Neural cell (in vitro differentiated cells): ENCODE data around the gene NCF4. TPM values are rescaled to one million over a fixed set of nuclear protein-coding genes. Genes with fewer than 3 reads are reported as not detected.

Experiments used
- H2AFZ ChIP-seq: fragments of 200-600, 300-800 bp; sonication (generic), shearing (Covaris generic); 2 replicates; pipeline ENCODE4 v1.6.0; 2014; ENCODE audit warnings: low read depth, mild to moderate bottlenecking, antibody characterized with exemption, low read length, moderate library complexity
- H3F3A ChIP-seq: fragments of 200-600 bp; shearing (Covaris generic); 2 replicates; pipeline ENCODE4 v1.6.1; 2016; ENCODE audit warnings: mild to moderate bottlenecking, moderate library complexity, mixed read lengths, antibody characterized with exemption, low read length; ENCODE audit not compliant: insufficient read depth, poor library complexity, severe bottlenecking
- H3K27ac ChIP-seq: fragments of 200-600, 300-800 bp; sonication (generic), shearing (Covaris generic); 2 replicates; pipeline ENCODE4 v1.5.1; 2014; ENCODE audit warnings: mild to moderate bottlenecking, low read length, moderate library complexity
- H3K27me3 ChIP-seq: fragments of 300-800, 200-600 bp; sonication (generic), shearing (Covaris generic); 2 replicates; pipeline ENCODE4 v1.6.0; 2014; ENCODE audit warnings: mild to moderate bottlenecking, low read depth, low read length, moderate library complexity; ENCODE audit not compliant: insufficient read depth
- H3K36me3 ChIP-seq: fragments of 300-800, 200-600 bp; sonication (generic), shearing (Covaris generic); 2 replicates; pipeline ENCODE4 v1.5.1; 2014; ENCODE audit warnings: mild to moderate bottlenecking, antibody characterized with exemption, low read length, moderate library complexity; ENCODE audit not compliant: insufficient read depth
- H3K4me2 ChIP-seq: fragments of 300-800, 200-600 bp; sonication (generic), shearing (Covaris generic); 2 replicates; pipeline ENCODE4 v1.6.0; 2014; ENCODE audit warnings: mild to moderate bottlenecking, low read length
- H3K4me3 ChIP-seq: fragments of 300-800, 200-600 bp; sonication (generic), shearing (Covaris generic); 2 replicates; pipeline ENCODE4 v1.5.1; 2014; ENCODE audit warnings: mild to moderate bottlenecking, low read length, moderate library complexity
- H3K79me2 ChIP-seq: fragments of 200-600 bp; shearing (Covaris generic); replicated peaks from 2 replicates; pipeline ENCODE4 v1.6.0; 2014; ENCODE audit warnings: mild to moderate bottlenecking, low read length, moderate library complexity; ENCODE audit not compliant: insufficient read depth
- H3K9ac ChIP-seq: fragments of 300-800, 200-600 bp; sonication (generic), shearing (Covaris generic); 2 replicates; pipeline ENCODE4 v1.6.1; 2016; ENCODE audit warnings: mild to moderate bottlenecking, low read length, mixed read lengths
- H3K9me2 ChIP-seq: fragments of 200-600 bp; shearing (Covaris generic); 2 replicates; pipeline ENCODE4 v1.6.1; 2016; ENCODE audit warnings: mild to moderate bottlenecking, low read length, mixed read lengths; ENCODE audit not compliant: insufficient read depth
- H3K9me3 ChIP-seq: fragments of 200-600, 300-800 bp; sonication (generic), shearing (Covaris generic); 2 replicates; pipeline ENCODE4 v1.6.1; 2016; ENCODE audit warnings: mild to moderate bottlenecking, mixed run types, low read length, moderate library complexity, mixed read lengths
- H4K20me1 ChIP-seq: fragments of 200-600 bp; shearing (Covaris generic); 2 replicates; pipeline ENCODE4 v1.6.1; 2016; ENCODE audit warnings: mild to moderate bottlenecking, mixed run types; ENCODE audit not compliant: insufficient read depth
- CTCF ChIP-seq: fragments of 450-650 bp; IDR thresholded peaks from 2 replicates; pipeline ENCODE4 v1.5.1; 2014; ENCODE audit warnings: antibody characterized with exemption, mild to moderate bottlenecking, moderate library complexity; ENCODE audit not compliant: poor library complexity, severe bottlenecking
- EP300 ChIP-seq: fragments of 450-650 bp; conservative IDR thresholded peaks from 2 replicates; pipeline ENCODE4 v1.6.1; 2014; ENCODE audit warnings: antibody characterized with exemption, mild to moderate bottlenecking, moderate library complexity; ENCODE audit not compliant: poor library complexity, severe bottlenecking
- EZH2 ChIP-seq: fragments of 200-600, 300-800 bp; shearing (Covaris generic), sonication (generic); IDR thresholded peaks from 2 replicates; pipeline ENCODE4 v1.6.1; 2014; ENCODE audit warnings: antibody characterized with exemption, low read length, borderline replicate concordance, mild to moderate bottlenecking; ENCODE audit not compliant: insufficient read depth, poor library complexity, severe bottlenecking
- MXI1 ChIP-seq: fragments of 450-650 bp; conservative IDR thresholded peaks from 2 replicates; pipeline ENCODE4 v1.6.1; 2014; ENCODE audit warnings: antibody characterized with exemption, mild to moderate bottlenecking; ENCODE audit not compliant: poor library complexity, severe bottlenecking
- POLR2AphosphoS5 ChIP-seq: IDR thresholded peaks from 2 replicates; pipeline ENCODE4 v1.6.1; 2012
- RAD21 ChIP-seq: fragments of 450-650 bp; conservative IDR thresholded peaks from 2 replicates; pipeline ENCODE4 v1.6.1; 2014; ENCODE audit warnings: antibody characterized with exemption, mild to moderate bottlenecking, moderate library complexity
- SMC3 ChIP-seq: fragments of 450-650 bp; conservative IDR thresholded peaks from 2 replicates; pipeline ENCODE4 v1.6.1; 2014; ENCODE audit warnings: antibody characterized with exemption, mild to moderate bottlenecking, moderate library complexity; ENCODE audit not compliant: poor library complexity
- TAF1 ChIP-seq: IDR thresholded peaks from 2 replicates; pipeline ENCODE4 v1.6.1; 2012; ENCODE audit warnings: low read depth
- polyA plus RNA-seq: library from polyadenylated mRNA; depleted of rRNA; stranded (reverse); fragments of >200 nt; gene quantifications from 2 replicates; pipeline ENCODE4 v1.2.3, GENCODE V29; 2014
- TF ChIP-seq, protein P1 (sequence below): IDR thresholded peaks from 2 replicates; pipeline ENCODE4 v1.6.1; 2012; ENCODE audit warnings: borderline replicate concordance

NCF4 gene
- polyA plus RNA-seq, 1 donor from 2014 or later: not detected

DNA sequence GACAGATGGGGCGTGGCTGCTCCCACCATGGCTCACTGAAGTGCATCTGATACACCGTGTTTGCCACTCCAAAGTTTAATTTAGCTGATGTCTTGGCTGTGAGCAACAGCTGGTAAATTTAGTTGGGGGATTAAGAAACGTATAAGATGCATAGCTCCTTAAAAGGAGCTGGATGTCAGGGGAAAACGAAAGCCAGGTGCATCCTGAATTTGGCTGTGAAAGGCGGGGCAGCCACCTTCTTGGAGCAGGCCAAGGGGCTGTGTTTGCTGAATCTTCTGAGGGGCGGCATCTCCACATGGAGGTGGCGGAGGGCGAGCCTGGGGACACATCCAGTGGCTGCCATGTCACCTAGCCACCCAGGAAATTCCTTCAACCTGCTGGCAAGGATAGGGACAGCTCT, 20.7 kb upstream of the NCF4 start:
- no peaks in the 10 kb centered on the region for H3K9me2 ChIP-seq
- H3K36me3 ChIP-seq: no peaks in the 10 kb centered on the region
- H3K27me3 ChIP-seq: no peaks in the 10 kb centered on the region
- H3K4me2 ChIP-seq: no peak overlapping the region
- H3K4me3 ChIP-seq: no peak overlapping the region
- no peak overlapping the region for H3K27ac ChIP-seq
- H3K9ac ChIP-seq: no peak overlapping the region
- no peaks in the 10 kb centered on the region for H3F3A ChIP-seq
- TF ChIP-seq MXI1: no peak
- TF ChIP-seq TAF1: no peak
- TF ChIP-seq POLR2AphosphoS5: no peak
- no peak for TF ChIP-seq EZH2
- H2AFZ ChIP-seq: no peak overlapping the region
- no peaks in the 10 kb centered on the region for H3K79me2 ChIP-seq
- H4K20me1 ChIP-seq: no peaks in the 10 kb centered on the region
- H3K9me3 ChIP-seq: no peaks in the 10 kb centered on the region

- no peak overlapping the region for H3K4me2 ChIP-seq
- H3K79me2 ChIP-seq: no peaks in the 10 kb centered on the region
- no peaks in the 10 kb centered on the region for H3K9me3 ChIP-seq
- no peaks in the 10 kb centered on the region for H3K9me2 ChIP-seq
- no peaks in the 10 kb centered on the region for H3K27me3 ChIP-seq
- H3F3A ChIP-seq: no peaks in the 10 kb centered on the region
- H3K4me3 ChIP-seq: no peak overlapping the region
- H2AFZ ChIP-seq: no peak overlapping the region
- TF ChIP-seq EP300 (no peak), CTCF (no peak), MXI1 (no peak), SMC3 (no peak), RAD21 (no peak), POLR2AphosphoS5 (no peak), TAF1 (no peak)
- TF ChIP-seq, protein P1, sequence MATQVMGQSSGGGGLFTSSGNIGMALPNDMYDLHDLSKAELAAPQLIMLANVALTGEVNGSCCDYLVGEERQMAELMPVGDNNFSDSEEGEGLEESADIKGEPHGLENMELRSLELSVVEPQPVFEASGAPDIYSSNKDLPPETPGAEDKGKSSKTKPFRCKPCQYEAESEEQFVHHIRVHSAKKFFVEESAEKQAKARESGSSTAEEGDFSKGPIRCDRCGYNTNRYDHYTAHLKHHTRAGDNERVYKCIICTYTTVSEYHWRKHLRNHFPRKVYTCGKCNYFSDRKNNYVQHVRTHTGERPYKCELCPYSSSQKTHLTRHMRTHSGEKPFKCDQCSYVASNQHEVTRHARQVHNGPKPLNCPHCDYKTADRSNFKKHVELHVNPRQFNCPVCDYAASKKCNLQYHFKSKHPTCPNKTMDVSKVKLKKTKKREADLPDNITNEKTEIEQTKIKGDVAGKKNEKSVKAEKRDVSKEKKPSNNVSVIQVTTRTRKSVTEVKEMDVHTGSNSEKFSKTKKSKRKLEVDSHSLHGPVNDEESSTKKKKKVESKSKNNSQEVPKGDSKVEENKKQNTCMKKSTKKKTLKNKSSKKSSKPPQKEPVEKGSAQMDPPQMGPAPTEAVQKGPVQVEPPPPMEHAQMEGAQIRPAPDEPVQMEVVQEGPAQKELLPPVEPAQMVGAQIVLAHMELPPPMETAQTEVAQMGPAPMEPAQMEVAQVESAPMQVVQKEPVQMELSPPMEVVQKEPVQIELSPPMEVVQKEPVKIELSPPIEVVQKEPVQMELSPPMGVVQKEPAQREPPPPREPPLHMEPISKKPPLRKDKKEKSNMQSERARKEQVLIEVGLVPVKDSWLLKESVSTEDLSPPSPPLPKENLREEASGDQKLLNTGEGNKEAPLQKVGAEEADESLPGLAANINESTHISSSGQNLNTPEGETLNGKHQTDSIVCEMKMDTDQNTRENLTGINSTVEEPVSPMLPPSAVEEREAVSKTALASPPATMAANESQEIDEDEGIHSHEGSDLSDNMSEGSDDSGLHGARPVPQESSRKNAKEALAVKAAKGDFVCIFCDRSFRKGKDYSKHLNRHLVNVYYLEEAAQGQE: no peak
- no peaks in the 10 kb centered on the region for H3K36me3 ChIP-seq
- no peak overlapping the region for H3K27ac ChIP-seq
- no peak overlapping the region for H3K9ac ChIP-seq
- H4K20me1 ChIP-seq: no peaks in the 10 kb centered on the region
Observed at GRCh38 chr22:36846271-36846670, 14.5 kb upstream of the NCF4 start.

DNA sequence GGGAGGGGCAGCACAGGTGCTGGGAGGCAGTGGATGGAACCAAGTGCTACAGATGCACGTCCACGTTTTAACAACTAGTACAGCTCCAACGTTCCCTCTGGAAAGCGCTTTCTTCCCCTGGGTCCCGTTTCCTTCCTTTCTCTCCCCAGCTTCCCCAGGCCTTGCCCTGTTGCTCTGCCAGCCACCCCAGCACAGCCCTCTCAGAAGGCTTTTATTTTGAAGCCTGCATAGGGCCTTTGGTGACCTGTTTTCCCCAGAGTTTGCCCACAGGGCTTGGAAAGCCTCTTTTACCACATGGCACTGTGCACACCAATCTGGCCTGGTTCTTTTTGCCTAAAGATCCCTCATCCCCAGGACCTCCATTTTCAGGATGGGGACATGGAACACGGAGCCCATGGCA, 13.9 kb upstream of the NCF4 start:
- no peaks in the 10 kb centered on the region for H3K9me2 ChIP-seq
- H3K36me3 ChIP-seq: no peaks in the 10 kb centered on the region
- no peak overlapping the region for H3K4me3 ChIP-seq
- H4K20me1 ChIP-seq: no peaks in the 10 kb centered on the region
- no peak overlapping the region for H3K9ac ChIP-seq
- no peak overlapping the region for H3K27ac ChIP-seq
- no peaks in the 10 kb centered on the region for H3K27me3 ChIP-seq
- no peak overlapping the region for H2AFZ ChIP-seq
- H3K4me2 ChIP-seq: no peak overlapping the region
- TF ChIP-seq TAF1: no peak
- no peak for TF ChIP-seq EP300
- TF ChIP-seq MXI1: no peak
- no peak for TF ChIP-seq CTCF
- no peak for TF ChIP-seq RAD21
- TF ChIP-seq POLR2AphosphoS5: no peak
- TF ChIP-seq, protein P1: no peak
- no peak for TF ChIP-seq SMC3
- no peak for TF ChIP-seq EZH2
- no peaks in the 10 kb centered on the region for H3F3A ChIP-seq
- no peaks in the 10 kb centered on the region for H3K9me3 ChIP-seq
- no peaks in the 10 kb centered on the region for H3K79me2 ChIP-seq
